Osteoblast (primary cell): ENCODE data around the gene LAMC1. TPM values are rescaled to one million over a fixed set of nuclear protein-coding genes. Genes with fewer than 3 reads are reported as not detected.
A peak's percentile ranks its signal among the peaks of the same experiment; 100 is the strongest.

Source experiments
- DNase-seq: peaks from one replicate; pipeline ENCODE4 v3.0.0; 2011; ENCODE audit warnings: low spot score, mixed read lengths; ENCODE audit not compliant: insufficient read length; ENCODE audit errors: missing footprints
- H2AFZ ChIP-seq: 2 replicates; pipeline ENCODE4 v1.6.0; 2011; ENCODE audit warnings: mild to moderate bottlenecking, low read length
- H3K27ac ChIP-seq: 2 replicates; pipeline ENCODE4 v1.5.1; 2011; ENCODE audit warnings: mild to moderate bottlenecking, low read depth, low read length, moderate library complexity
- H3K27me3 ChIP-seq: 2 replicates; pipeline ENCODE4 v1.6.0; 2012; ENCODE audit warnings: mild to moderate bottlenecking, control low read depth, inconsistent platforms, low read length, moderate library complexity; ENCODE audit not compliant: insufficient read depth
- H3K36me3 ChIP-seq: 2 replicates; pipeline ENCODE4 v1.5.1; 2011; ENCODE audit warnings: mild to moderate bottlenecking, low read length, control low read depth, moderate library complexity; ENCODE audit not compliant: insufficient read depth
- H3K4me1 ChIP-seq: 2 replicates; pipeline ENCODE4 v1.5.1; 2011; ENCODE audit warnings: mild to moderate bottlenecking, low read length, control low read depth, moderate library complexity; ENCODE audit not compliant: insufficient read depth
- H3K4me2 ChIP-seq: 2 replicates; pipeline ENCODE4 v1.6.0; 2011; ENCODE audit warnings: mild to moderate bottlenecking, low read length; ENCODE audit not compliant: insufficient read depth
- H3K4me3 ChIP-seq: fragments of 200-600 bp; sonication (generic); 3 replicates; pipeline ENCODE4 v1.5.1; 2012; ENCODE audit warnings: mild to moderate bottlenecking, low read length, inconsistent platforms; ENCODE audit not compliant: insufficient read depth
- H3K79me2 ChIP-seq: 2 replicates; pipeline ENCODE4 v1.6.0; 2012; ENCODE audit warnings: mild to moderate bottlenecking, low read length, control low read depth, inconsistent platforms; ENCODE audit not compliant: insufficient read depth
- H3K9me3 ChIP-seq: 2 replicates; pipeline ENCODE4 v1.5.1; 2011; ENCODE audit warnings: low read depth, low read length, control low read depth
- H4K20me1 ChIP-seq: 2 replicates; pipeline ENCODE4 v1.6.0; 2012; ENCODE audit warnings: mild to moderate bottlenecking, low read length, control low read depth; ENCODE audit not compliant: insufficient read depth
- CTCF ChIP-seq: IDR thresholded peaks from 2 replicates; pipeline ENCODE4 v1.5.1; 2011; ENCODE audit warnings: mild to moderate bottlenecking, low read depth, low read length, moderate library complexity; ENCODE audit errors: extremely low read depth
- small RNA-seq: library from RNA; depleted of rRNA; stranded (forward); fragments of <200 nt; gene quantifications from one replicate; pipeline ENCODE3, GENCODE V24; 2012
- total RNA-seq: library from RNA; depleted of rRNA; stranded (reverse); fragments of >200 nt; gene quantifications from 2 replicates; pipeline ENCODE4 v1.2.3, GENCODE V29; 2012

LAMC1 gene
- total RNA-seq, 1 donor = 966 TPM

- no peak overlapping the region for H3K4me3 ChIP-seq
- peak overlapping the region; percentile 73 for H3K27ac ChIP-seq
- TF ChIP-seq CTCF = no peak
- H2AFZ ChIP-seq = no peak overlapping the region
- no peaks in the 10 kb centered on the region for H3K36me3 ChIP-seq
- no peaks in the 10 kb centered on the region for H3K9me3 ChIP-seq
- DNase-seq = no peak
- H3K4me1 ChIP-seq = peaks cover 22% of the 10 kb centered on the region
- no peaks in the 10 kb centered on the region for H3K27me3 ChIP-seq
- H3K79me2 ChIP-seq = no peaks in the 10 kb centered on the region
- no peaks in the 10 kb centered on the region for H4K20me1 ChIP-seq
- H3K4me2 ChIP-seq = no peak overlapping the region
Observed at GRCh38 chr1:183193963-183194525, 170.8 kb downstream of the LAMC1 start.

- H3K27me3 ChIP-seq = no peaks in the 10 kb centered on the region
- H3K9me3 ChIP-seq = no peaks in the 10 kb centered on the region
- H3K4me1 ChIP-seq = peaks cover 22% of the 10 kb centered on the region
- DNase-seq = no peak
- TF ChIP-seq CTCF = no peak
- H4K20me1 ChIP-seq = no peaks in the 10 kb centered on the region
- H2AFZ ChIP-seq = no peak overlapping the region
- no peaks in the 10 kb centered on the region for H3K36me3 ChIP-seq
- peak overlapping the region; percentile 73 for H3K27ac ChIP-seq
- peak overlapping the region; percentile 38 for H3K4me2 ChIP-seq
- no peaks in the 10 kb centered on the region for H3K79me2 ChIP-seq
- no peak overlapping the region for H3K4me3 ChIP-seq
Observed at GRCh38 chr1:183194527-183195141, 171.4 kb downstream of the LAMC1 start.

- Histone ChIP-seq H3K4me3 (no peak overlapping the region), H3K9me3 (no peaks in the 10 kb centered on the region), H2AFZ (peak overlapping the region; percentile 53), H3K27ac (peak overlapping the region; percentile 73), H3K4me1 (peaks cover 22% of the 10 kb centered on the region), H3K79me2 (no peaks in the 10 kb centered on the region), H3K36me3 (no peaks in the 10 kb centered on the region), H4K20me1 (no peaks in the 10 kb centered on the region), H3K27me3 (no peaks in the 10 kb centered on the region), H3K4me2 (peak overlapping the region; percentile 38)
- TF ChIP-seq CTCF = no peak
- peak; percentile 87 for DNase-seq
Observed at GRCh38 chr1:183195142-183195574, 171.9 kb downstream of the LAMC1 start.

Small RNAs within 50 kb of the gene (small RNA-seq; reads per million reads assigned to genes)
- not detected for gene RNU6-41P

Other genes starting within 250 kb of the LAMC1 start
- gene NPL, start 233.6 kb upstream of the LAMC1 start, total RNA-seq = 1.5 and 2.5 TPM in 2 replicates
- 107 and 118 TPM in 2 replicates for gene DHX9, start 184.1 kb upstream of the LAMC1 start, total RNA-seq
- not detected in 2 replicates for gene SHCBP1L, start 70.3 kb upstream of the LAMC1 start, total RNA-seq
- 3.3 and 3.5 TPM in 2 replicates for gene LAMC2, start 162.8 kb downstream of the LAMC1 start, total RNA-seq